HepG2 (cell line): ENCODE results near the gene KCNQ1OT1. TPM values are rescaled to one million over a fixed set of nuclear protein-coding genes. Genes with fewer than 3 reads are reported as not detected.

ENCODE experiments used
- BCL6 ChIP-seq: IDR thresholded peaks from 2 replicates; pipeline ENCODE4 v1.6.1; 2016; ENCODE audit warnings: missing genetic modification reagents, missing compliant biosample characterization
- CAMTA2 ChIP-seq: sonication (generic); formaldehyde crosslinking; IDR thresholded peaks from 2 replicates; pipeline ENCODE4 v1.4.0; 2020; ENCODE audit warnings: mild to moderate bottlenecking, missing genetic modification reagents, borderline replicate concordance
- JARID2 ChIP-seq: sonication (generic); formaldehyde crosslinking; IDR thresholded peaks from 2 replicates; pipeline ENCODE4 v1.8.1; 2023; ENCODE audit warnings: missing genetic modification reagents, inconsistent platforms; ENCODE audit not compliant: insufficient replicate concordance
- KIAA2018 ChIP-seq: sonication (generic); formaldehyde crosslinking; IDR thresholded peaks from 2 replicates; pipeline ENCODE4 v1.5.0; 2020; ENCODE audit warnings: mild to moderate bottlenecking, missing genetic modification reagents, borderline replicate concordance
- NFIC ChIP-seq: IDR thresholded peaks from 2 replicates; pipeline ENCODE4 v1.6.1; 2012; ENCODE audit warnings: mild to moderate bottlenecking, low read length, inconsistent platforms
- NRL ChIP-seq: sonication (generic); formaldehyde crosslinking; IDR thresholded peaks from 2 replicates; pipeline ENCODE4 v1.5.0; 2020; ENCODE audit warnings: missing genetic modification reagents, mild to moderate bottlenecking, moderate library complexity, borderline replicate concordance
- PAF1 ChIP-seq: IDR thresholded peaks from 2 replicates; pipeline ENCODE4 v1.6.1; 2016; ENCODE audit warnings: missing genetic modification reagents, missing compliant biosample characterization
- RBM22 ChIP-seq: fragments of 200-400 bp; formaldehyde crosslinking; optimal IDR thresholded peaks from 2 replicates; pipeline ENCODE3; 2017; ENCODE audit warnings: mild to moderate bottlenecking, low read length, moderate library complexity
- ZFP91 ChIP-seq: sonication (generic); formaldehyde crosslinking; IDR thresholded peaks from 2 replicates; pipeline ENCODE4 v1.9.0; 2022; ENCODE audit warnings: missing genetic modification reagents, mild to moderate bottlenecking, borderline replicate concordance
- polyA plus RNA-seq, 8 experiments: library from polyadenylated mRNA; depleted of rRNA in 3 of 8; stranded (reverse) in 7 of 8; unstranded in 1 of 8; fragments of >200 nt; fragmentation: Illumina TruSeq in 4 of 8; extraction: Trizol in 4 of 8; gene quantifications; 2 replicates each; pipeline versions ENCODE4 v1.2.1 to v1.2.3, GENCODE V29; 2011 to 2016; ENCODE audit warnings: low read depth in 4 of 8, missing spikeins in 1 of 8, mixed read lengths in 1 of 8; ENCODE audit not compliant: insufficient read depth in 1 of 8
- total RNA-seq, 5 experiments: library from RNA; depleted of rRNA; stranded (reverse); fragments of >200 nt; fragmentation: Illumina TruSeq; extraction: Trizol; gene quantifications; 2 replicates each; pipeline ENCODE4 v1.2.3, GENCODE V29; 2016; ENCODE audit warnings: low read depth in 1 of 5

KCNQ1OT1 gene
- total and polyA plus RNA-seq, 2 of the 13 experiments (the other 11 are each of a cell fraction or from before 2014, with no cell fraction given): 1.3 to 18.9 TPM

GRCh38 chr11:2685051-2685450, 14.7 kb downstream of the KCNQ1OT1 start (continued):
- TF ChIP-seq KIAA2018 (CRISPR knock-in tag) (no peak), JARID2 (CRISPR knock-in tag) (no peak), ZFP91 (CRISPR knock-in tag) (0 out of 2 replicates have a peak, but pooled peaks have one; percentile 30), NFIC (no peak), PAF1 (0 out of 2 replicates have a peak, but pooled peaks have one; percentile 18), NRL (CRISPR knock-in tag) (no peak), CAMTA2 (CRISPR knock-in tag) (no peak), RBM22 (peak; percentile 3), BCL6 (no peak)
